NCI-H128 (cell line): Measurements from ENCODE around the gene SLC25A38.
"Not testable (repeated sequence)": the region's sequence is repeated elsewhere in the genome, so short reads cannot be mapped to it uniquely, and the experiment has no call there.

Experiments
- DNase-seq: peaks from one replicate; lab custom pipeline; 2025; ENCODE audit not compliant: unreplicated experiment; lab: John Stamatoyannopoulos, UW

SLC25A38 gene

GRCh38 chr3:39407259-39407629, 24.1 kb downstream of the SLC25A38 start:
- no peak for DNase-seq

DNA sequence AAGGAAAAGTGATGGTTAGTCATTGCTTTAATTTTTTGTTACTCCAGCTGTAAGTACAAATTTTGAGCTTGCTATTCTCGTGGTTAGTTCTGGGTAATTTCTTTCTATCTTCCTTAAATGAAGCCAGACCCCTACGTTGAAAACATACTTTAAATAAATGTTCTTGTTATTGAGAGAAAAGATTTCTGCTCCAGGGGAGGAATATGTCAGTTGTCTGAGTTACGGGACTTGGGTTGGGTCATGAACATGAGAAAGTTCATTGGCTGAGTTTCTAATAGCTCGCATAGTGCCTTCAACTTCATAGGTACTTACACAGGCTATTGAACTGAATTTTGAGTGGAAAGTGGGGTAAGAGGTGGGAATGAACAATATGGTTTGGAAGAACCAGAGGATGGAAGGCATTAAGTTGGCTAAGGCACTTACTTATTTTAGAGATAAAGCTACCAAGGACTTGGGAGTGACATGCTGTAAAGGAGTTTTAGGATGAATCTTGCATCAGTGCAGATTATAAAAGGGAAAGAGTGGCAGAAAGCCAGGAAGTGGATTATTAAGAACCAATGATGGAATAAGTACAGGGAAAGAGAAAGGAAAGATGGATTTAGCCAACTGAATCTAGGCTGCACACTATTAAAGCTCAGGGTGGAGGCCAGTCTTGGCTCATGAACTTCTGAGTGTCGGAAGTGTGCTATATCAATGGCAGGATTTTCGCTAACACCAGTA, 24.8 kb downstream of the SLC25A38 start:
- DNase-seq = no peak

- DNase-seq = no peak
Observed at GRCh38 chr3:39408493-39409372, 25.6 kb downstream of the SLC25A38 start.

DNA sequence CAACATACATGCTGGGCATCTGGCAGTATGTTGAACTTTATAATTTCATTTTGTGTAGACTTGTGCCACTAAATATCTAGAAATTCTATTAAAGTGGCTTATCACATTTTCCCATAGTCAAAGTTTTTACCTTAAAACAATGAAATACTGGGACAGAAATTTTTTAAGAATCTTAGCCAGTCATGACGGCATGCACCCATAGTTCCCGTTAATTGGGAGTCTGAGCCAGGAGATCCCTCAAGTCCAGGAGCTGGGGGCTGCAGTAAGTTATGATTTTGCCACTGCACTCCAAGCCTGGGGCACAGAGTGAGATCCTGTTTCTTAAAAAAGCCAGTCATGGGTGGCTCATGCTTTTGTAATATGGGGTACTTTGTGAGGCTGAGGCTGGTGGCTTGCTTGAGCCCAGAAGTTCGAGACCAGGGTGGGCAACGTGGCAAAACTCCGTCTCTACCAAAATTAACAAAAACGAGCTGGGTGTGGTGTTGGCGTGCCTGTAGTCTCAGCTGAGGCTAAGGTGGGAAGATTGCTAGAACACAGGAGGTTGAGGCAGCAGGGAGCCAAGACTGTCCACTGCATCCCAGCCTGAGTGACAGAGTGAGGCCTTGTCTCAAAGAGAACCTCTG, 26.5 kb downstream of the SLC25A38 start:
- DNase-seq = no peak

- no peak for DNase-seq
Observed at GRCh38 chr3:39410893-39411292, 27.7 kb downstream of the SLC25A38 start.

GRCh38 chr3:39412668-39413260, 29.6 kb downstream of the SLC25A38 start:
- no peak for DNase-seq

DNA sequence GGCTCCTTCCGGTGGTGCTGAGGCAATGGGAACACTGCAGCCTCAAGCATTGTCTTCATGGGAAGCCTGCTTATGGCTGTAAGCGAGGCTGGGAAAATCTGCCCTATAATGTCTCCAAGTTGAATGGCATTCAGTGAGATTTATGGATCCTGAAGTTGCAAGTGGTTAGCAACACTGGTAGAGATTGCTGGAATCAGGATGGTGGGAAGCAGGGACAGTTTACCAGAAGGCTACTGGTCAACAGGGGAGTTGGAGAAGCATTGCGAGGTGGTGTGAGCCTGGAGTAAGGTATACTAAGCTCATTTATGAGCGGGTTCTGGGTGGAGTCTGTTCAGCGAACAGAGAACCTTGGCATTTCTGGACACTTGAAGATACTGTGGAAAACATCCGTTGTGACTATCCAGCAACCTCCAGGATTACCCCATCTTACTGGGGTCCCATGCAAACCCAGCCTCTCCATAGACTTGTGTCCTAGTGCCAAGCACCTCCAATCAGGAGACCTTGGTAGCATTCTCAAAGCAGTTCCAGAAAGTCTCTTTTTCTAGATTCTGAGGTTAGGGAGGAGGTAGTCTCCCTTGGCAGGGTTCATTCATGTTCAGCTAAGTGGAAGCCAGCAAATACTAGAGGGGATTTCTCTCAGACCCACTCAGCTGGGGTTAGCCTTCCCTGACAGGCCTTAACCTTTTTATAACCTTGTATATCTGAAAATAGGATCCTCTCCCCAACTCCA, 30.7 kb downstream of the SLC25A38 start:
- DNase-seq = no peak

GRCh38 chr3:39414421-39414907, 31.3 kb downstream of the SLC25A38 start:
- no peak for DNase-seq

- not testable (repeated sequence) for DNase-seq
Observed at GRCh38 chr3:39415302-39415701, 32.1 kb downstream of the SLC25A38 start.

DNA sequence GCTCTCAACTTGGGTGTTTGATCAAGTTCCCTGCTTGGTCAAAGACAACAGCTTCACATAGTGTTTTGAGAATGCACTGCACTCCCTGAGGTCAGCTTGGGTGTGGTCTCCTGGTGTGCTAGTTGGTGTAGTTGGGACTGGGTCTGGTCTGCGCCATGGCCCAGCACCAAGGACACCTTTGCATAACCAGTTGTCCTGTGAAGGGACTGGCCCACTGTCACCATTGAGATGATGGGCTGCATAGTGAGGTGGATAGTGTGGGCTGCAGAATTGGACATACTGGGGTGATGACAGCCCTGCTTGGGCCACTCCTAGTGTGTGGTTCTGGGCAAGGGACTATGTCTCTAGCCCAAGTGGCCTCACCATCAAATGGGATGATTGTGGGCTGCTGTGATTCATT, 32.8 kb downstream of the SLC25A38 start:
- DNase-seq = no peak

GRCh38 chr3:39416998-39417397, 33.8 kb downstream of the SLC25A38 start:
- DNase-seq = not testable (repeated sequence)

GRCh38 chr3:39418556-39419225, 35.5 kb downstream of the SLC25A38 start:
- not testable (repeated sequence) for DNase-seq

DNA sequence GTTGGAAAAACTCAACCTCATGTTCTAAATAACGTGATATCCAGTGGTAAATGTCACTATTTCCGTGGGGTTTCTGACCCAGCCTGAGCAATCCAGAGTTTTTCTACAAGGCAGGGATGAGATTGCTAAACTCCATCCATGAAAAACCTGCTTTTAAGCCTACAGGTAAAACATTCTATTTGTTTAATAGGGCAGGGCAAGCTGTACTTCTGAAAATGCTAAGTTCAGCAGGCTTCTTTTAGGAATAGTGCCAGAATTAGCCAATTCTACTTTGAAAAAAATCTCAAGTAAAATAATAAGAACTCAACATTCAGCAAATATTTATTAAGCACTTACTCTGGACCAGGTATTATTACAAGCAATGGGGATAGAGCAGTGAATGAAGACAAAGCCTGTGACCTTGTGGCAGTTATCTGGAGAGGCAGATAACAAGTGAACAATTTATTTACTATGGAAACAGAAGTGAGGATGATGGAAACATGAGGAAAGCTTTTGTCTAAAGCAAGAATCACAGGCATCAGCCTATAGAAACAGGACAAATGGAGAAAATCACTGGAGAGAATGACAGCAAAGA, 36.7 kb downstream of the SLC25A38 start:
- DNase-seq = no peak

GRCh38 chr3:39420543-39420942, 37.4 kb downstream of the SLC25A38 start:
- no peak for DNase-seq

- no peak for DNase-seq
Observed at GRCh38 chr3:39423436-39423970, 40.3 kb downstream of the SLC25A38 start.

DNA sequence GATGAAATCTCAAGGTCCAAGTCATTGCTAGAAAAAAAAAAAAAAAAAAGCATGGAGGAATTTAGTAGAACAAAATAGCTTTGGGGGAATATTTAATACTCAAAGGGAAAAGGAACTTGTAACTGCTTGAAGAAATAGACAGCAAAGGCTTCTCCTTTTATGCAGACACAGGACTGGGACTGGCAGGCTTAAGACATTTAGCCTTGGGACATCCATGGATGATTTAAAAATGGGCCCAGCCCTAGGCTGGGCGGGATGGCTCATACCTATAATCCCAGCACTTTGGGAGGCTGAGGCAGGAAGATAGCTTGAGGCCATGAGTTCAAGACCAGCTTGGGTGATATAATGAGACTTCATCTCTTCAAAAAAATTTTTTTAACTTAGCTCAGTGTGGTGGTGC, 43.1 kb downstream of the SLC25A38 start:
- DNase-seq = no peak

GRCh38 chr3:39427506-39427905, 44.3 kb downstream of the SLC25A38 start:
- no peak for DNase-seq

DNA sequence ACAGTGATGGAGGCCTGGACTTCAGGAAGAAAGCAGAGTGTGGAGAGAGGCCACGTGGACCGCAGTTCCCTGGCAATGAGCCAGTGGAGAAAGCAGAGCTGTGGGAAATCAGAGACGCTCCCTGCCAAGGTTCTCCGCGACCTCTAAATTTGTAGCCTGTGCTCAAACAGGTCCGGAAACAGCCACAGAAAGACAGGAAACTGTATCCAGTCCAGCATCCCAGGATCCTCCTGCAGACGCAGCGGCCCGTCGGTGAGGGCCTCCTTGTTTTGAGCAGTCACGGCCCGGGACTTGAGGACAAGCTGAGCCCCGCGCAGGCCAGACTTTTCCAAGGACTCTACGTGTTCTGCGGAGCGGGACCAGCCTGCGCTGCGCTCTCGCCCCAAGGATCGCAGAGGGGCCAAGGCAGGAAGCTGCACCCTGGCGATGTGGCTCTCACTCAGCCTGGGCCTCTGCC, 45.6 kb downstream of the SLC25A38 start:
- no peak for DNase-seq

DNA sequence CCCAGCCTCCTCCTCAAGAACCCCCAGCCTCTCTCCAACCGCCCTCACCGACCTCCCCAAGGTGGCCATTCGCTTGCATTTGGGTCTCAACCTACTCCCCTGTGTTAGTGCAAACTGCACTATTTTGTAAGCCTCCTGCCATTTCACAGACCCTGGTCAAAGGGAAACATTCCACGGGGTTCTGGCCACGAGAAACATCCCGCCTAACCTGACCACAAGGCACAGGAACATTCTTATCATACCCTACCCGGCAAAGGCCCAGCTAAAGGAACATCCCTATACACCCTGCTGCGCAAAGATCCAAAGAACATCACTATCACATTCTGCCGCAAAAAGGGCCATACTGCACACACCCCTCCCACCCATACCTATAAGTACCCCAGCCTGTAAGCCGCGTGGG, 46.3 kb downstream of the SLC25A38 start:
- DNase-seq = no peak
